ENCODE measurements around the gene FPR1. TPM values are rescaled to one million over a fixed set of nuclear protein-coding genes. Genes with fewer than 3 reads are reported as not detected.

Gene FPR1
- total RNA-seq, 1 donor from 2014 or later, result not detected

- Histone ChIP-seq H3K36me3 (ENCODE audit: insufficient read depth, low read length) (peaks cover 19% of the 10 kb centered on the region), H3K27ac (ENCODE audit: low read depth, low read length) (no peak overlapping the region), H3K27me3 (ENCODE audit: insufficient read depth, low read length) (no peaks in the 10 kb centered on the region), H3K4me2 (ENCODE audit: low read length) (no peak overlapping the region), H3K4me3 (ENCODE audit: insufficient read depth, low read depth, low read length) (no peak overlapping the region), H3K9ac (ENCODE audit: low read length) (no peak overlapping the region), H4K20me1 (ENCODE audit: insufficient read depth, low read length) (peaks cover 15% of the 10 kb centered on the region), H3K4me1 (ENCODE audit: insufficient read depth, low read length) (peaks cover 5% of the 10 kb centered on the region), H3K9me3 (ENCODE audit: insufficient read depth, low read depth, low read length) (no peaks in the 10 kb centered on the region), H3K79me2 (ENCODE audit: insufficient read depth, low read length) (peaks cover 6% of the 10 kb centered on the region), H2AFZ (ENCODE audit: low read depth, low read length) (no peak overlapping the region)
- FAIRE-seq, result no peak
- no peak overlapping the region for H3K4me3 Mint-ChIP-seq (ENCODE audit: unreplicated experiment)
- H3K36me3 Mint-ChIP-seq (ENCODE audit: low read depth, unreplicated experiment), result peaks cover 26% of the 10 kb centered on the region
- TF ChIP-seq, protein P1, sequence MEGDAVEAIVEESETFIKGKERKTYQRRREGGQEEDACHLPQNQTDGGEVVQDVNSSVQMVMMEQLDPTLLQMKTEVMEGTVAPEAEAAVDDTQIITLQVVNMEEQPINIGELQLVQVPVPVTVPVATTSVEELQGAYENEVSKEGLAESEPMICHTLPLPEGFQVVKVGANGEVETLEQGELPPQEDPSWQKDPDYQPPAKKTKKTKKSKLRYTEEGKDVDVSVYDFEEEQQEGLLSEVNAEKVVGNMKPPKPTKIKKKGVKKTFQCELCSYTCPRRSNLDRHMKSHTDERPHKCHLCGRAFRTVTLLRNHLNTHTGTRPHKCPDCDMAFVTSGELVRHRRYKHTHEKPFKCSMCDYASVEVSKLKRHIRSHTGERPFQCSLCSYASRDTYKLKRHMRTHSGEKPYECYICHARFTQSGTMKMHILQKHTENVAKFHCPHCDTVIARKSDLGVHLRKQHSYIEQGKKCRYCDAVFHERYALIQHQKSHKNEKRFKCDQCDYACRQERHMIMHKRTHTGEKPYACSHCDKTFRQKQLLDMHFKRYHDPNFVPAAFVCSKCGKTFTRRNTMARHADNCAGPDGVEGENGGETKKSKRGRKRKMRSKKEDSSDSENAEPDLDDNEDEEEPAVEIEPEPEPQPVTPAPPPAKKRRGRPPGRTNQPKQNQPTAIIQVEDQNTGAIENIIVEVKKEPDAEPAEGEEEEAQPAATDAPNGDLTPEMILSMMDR (IDR thresholded peaks at IDR 0.05; ENCODE audit: insufficient read depth, low read depth, low read length), result no peak
- no peak for TF ChIP-seq EZH2 (IDR thresholded peaks at IDR 0.05; ENCODE audit: insufficient read depth, low read length)
- H3K27me3 Mint-ChIP-seq (ENCODE audit: low read depth, unreplicated experiment), result no peaks in the 10 kb centered on the region
- DNase-seq (ENCODE audit: low read depth), result no peak
- H3K9me3 Mint-ChIP-seq (ENCODE audit: unreplicated experiment), result peaks cover 4% of the 10 kb centered on the region
- no peak overlapping the region for H3K27ac Mint-ChIP-seq (ENCODE audit: unreplicated experiment)
- H3K4me1 Mint-ChIP-seq (ENCODE audit: low read depth, unreplicated experiment), result peaks cover 24% of the 10 kb centered on the region
Measured at GRCh38 chr19:51708811-51709210, 42.9 kb downstream of the FPR1 start.

GRCh38 chr19:51706885-51707284 lies 44.8 kb downstream of the FPR1 start:
- FAIRE-seq (no peak), DNase-seq (ENCODE audit: low read depth) (no peak)
- Mint-ChIP-seq H3K27ac (ENCODE audit: unreplicated experiment) (no peak overlapping the region), H3K4me1 (ENCODE audit: low read depth, unreplicated experiment) (peaks cover 38% of the 10 kb centered on the region), H3K27me3 (ENCODE audit: low read depth, unreplicated experiment) (no peaks in the 10 kb centered on the region), H3K4me3 (ENCODE audit: unreplicated experiment) (peak overlapping the region; percentile 75), H3K9me3 (ENCODE audit: unreplicated experiment) (peaks cover 4% of the 10 kb centered on the region), H3K36me3 (ENCODE audit: low read depth, unreplicated experiment) (peaks cover 34% of the 10 kb centered on the region)
- no peak overlapping the region for H3K4me3 ChIP-seq (ENCODE audit: insufficient read depth, low read depth, low read length)
- H3K27me3 ChIP-seq (ENCODE audit: insufficient read depth, low read length), result no peaks in the 10 kb centered on the region
- no peaks in the 10 kb centered on the region for H3K9me3 ChIP-seq (ENCODE audit: insufficient read depth, low read depth, low read length)
- H3K27ac ChIP-seq (ENCODE audit: low read depth, low read length), result no peak overlapping the region
- H3K4me2 ChIP-seq (ENCODE audit: low read length), result no peak overlapping the region
- H3K4me1 ChIP-seq (ENCODE audit: insufficient read depth, low read length), result peaks cover 5% of the 10 kb centered on the region
- no peak overlapping the region for H3K9ac ChIP-seq (ENCODE audit: low read length)
- TF ChIP-seq, protein P1 (IDR thresholded peaks at IDR 0.05; ENCODE audit: insufficient read depth, low read depth, low read length), result no peak
- TF ChIP-seq EZH2 (IDR thresholded peaks at IDR 0.05; ENCODE audit: insufficient read depth, low read length), result no peak
- H3K79me2 ChIP-seq (ENCODE audit: insufficient read depth, low read length), result peaks cover 6% of the 10 kb centered on the region
- peaks cover 19% of the 10 kb centered on the region for H3K36me3 ChIP-seq (ENCODE audit: insufficient read depth, low read length)
- H2AFZ ChIP-seq (ENCODE audit: low read depth, low read length), result no peak overlapping the region
- H4K20me1 ChIP-seq (ENCODE audit: insufficient read depth, low read length), result peaks cover 31% of the 10 kb centered on the region

DNA sequence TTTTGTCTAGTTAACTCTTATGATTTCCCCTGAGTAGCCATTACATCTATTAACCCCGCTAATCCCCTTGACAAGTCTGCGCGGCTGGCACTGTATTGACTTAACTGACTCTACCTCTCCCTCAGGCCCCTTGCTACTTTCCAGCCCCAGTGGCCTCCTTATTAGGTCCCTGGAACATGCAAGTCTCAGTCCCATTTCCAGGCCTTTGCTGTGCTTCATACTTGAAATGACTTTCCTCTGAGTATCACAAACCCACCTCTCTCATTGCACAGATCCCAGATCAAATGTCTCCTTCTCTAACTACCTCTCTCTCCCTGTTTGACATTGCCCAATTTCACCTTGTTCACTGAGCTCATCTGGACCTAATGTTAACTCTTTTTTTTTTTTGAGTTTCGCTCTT lies 45.4 kb downstream of the FPR1 start:
- Histone ChIP-seq H3K4me3 (ENCODE audit: insufficient read depth, low read depth, low read length) (no peak overlapping the region), H3K79me2 (ENCODE audit: insufficient read depth, low read length) (peaks cover 6% of the 10 kb centered on the region), H3K4me2 (ENCODE audit: low read length) (no peak overlapping the region), H3K27me3 (ENCODE audit: insufficient read depth, low read length) (no peaks in the 10 kb centered on the region), H3K9ac (ENCODE audit: low read length) (no peak overlapping the region), H3K9me3 (ENCODE audit: insufficient read depth, low read depth, low read length) (no peaks in the 10 kb centered on the region), H2AFZ (ENCODE audit: low read depth, low read length) (no peak overlapping the region), H3K4me1 (ENCODE audit: insufficient read depth, low read length) (peaks cover 5% of the 10 kb centered on the region), H3K27ac (ENCODE audit: low read depth, low read length) (no peak overlapping the region), H4K20me1 (ENCODE audit: insufficient read depth, low read length) (peaks cover 37% of the 10 kb centered on the region), H3K36me3 (ENCODE audit: insufficient read depth, low read length) (peaks cover 19% of the 10 kb centered on the region)
- peak overlapping the region; percentile 75 for H3K4me3 Mint-ChIP-seq (ENCODE audit: unreplicated experiment)
- FAIRE-seq, result no peak
- no peaks in the 10 kb centered on the region for H3K27me3 Mint-ChIP-seq (ENCODE audit: low read depth, unreplicated experiment)
- no peak for DNase-seq (ENCODE audit: low read depth)
- H3K4me1 Mint-ChIP-seq (ENCODE audit: low read depth, unreplicated experiment), result peaks cover 41% of the 10 kb centered on the region
- H3K36me3 Mint-ChIP-seq (ENCODE audit: low read depth, unreplicated experiment), result peaks cover 37% of the 10 kb centered on the region
- TF ChIP-seq, protein P1 (IDR thresholded peaks at IDR 0.05; ENCODE audit: insufficient read depth, low read depth, low read length), result no peak
- no peak for TF ChIP-seq EZH2 (IDR thresholded peaks at IDR 0.05; ENCODE audit: insufficient read depth, low read length)
- H3K27ac Mint-ChIP-seq (ENCODE audit: unreplicated experiment), result peak overlapping the region; percentile 28
- H3K9me3 Mint-ChIP-seq (ENCODE audit: unreplicated experiment), result peaks cover 4% of the 10 kb centered on the region
